Erythroblast (primary cell): ENCODE data around the gene EBNA1BP2.
"Not testable (repeated sequence)": the region's sequence is repeated elsewhere in the genome, so short reads cannot be mapped to it uniquely, and the experiment has no call there.

Experiments used
- DNase-seq, 2 experiments: peaks; one replicate each; lab custom pipeline; 2025; lab: John Stamatoyannopoulos, UW
- GATA1 ChIP-seq: IDR thresholded peaks from 2 replicates; pipeline ENCODE4 v1.6.1; 2011; ENCODE audit warnings: low read depth, mild to moderate bottlenecking, control low read depth, low read length, moderate library complexity
- POLR2A ChIP-seq: IDR thresholded peaks from 2 replicates; pipeline ENCODE4 v1.6.1; 2011; ENCODE audit warnings: mild to moderate bottlenecking, low read length

EBNA1BP2 gene, protein sequence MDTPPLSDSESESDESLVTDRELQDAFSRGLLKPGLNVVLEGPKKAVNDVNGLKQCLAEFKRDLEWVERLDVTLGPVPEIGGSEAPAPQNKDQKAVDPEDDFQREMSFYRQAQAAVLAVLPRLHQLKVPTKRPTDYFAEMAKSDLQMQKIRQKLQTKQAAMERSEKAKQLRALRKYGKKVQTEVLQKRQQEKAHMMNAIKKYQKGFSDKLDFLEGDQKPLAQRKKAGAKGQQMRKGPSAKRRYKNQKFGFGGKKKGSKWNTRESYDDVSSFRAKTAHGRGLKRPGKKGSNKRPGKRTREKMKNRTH

DNA sequence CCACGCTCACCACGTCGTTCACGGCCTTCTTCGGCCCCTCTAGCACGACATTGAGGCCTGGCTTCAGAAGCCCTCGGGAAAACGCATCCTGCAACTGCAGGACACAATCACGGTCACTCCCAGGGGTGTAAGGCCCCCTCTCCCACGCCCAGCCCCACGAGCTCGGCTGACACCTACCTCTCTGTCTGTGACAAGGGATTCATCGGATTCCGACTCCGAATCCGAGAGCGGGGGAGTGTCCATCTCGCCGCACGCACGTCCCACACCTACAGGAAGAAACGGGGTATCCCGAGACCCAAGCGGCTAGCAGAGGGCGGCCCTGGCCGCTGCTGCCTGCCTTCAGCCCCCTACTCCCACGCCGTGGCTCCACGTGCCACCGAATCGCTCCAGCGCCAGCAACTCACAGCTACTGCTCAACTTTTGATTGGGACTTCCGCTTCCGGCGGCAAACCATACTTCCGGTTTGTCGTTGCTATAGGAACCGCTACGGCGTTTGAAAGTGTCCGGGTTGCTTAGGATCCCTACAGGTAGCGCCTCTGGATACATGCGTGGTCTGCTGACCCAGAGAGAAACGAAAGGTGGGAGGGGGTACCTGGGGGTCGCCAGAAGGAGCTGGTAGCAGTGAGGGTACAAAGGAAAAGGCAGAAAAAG lies at the start of gene EBNA1BP2, which contains the start of gene CFAP57:
Gene EBNA1BP2 (minus strand): TSS at position 415 of the 651 bp plus-strand sequence. CDS start 172 bp downstream, at position 243.
Gene CFAP57 (plus strand): TSS at position 455 of the 651 bp plus-strand sequence. CDS start 424 bp downstream, outside the sequence.
- peak; percentile 69 for TF ChIP-seq POLR2A
- TF ChIP-seq GATA1 = no peak

DNA sequence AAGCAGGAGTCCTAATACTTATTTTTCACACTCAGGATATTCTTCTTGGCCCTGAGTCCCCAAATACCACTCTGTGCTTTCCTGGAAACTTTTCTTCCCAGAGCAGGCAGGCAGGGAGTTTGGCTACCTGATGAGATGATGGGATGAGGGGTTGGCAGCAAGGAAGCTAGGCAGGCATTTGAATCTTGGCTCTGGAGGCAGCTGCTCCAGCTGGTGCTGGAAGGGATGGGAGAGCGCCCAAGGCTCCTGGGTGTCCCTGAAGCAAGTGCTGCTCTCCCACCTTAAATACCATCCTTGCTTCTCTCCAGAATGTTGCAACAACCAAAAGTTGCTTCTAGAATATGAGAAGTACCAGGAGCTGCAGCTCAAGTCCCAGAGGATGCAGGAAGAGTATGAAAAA lies 49.7 kb upstream of the EBNA1BP2 start:
- DNase-seq = no peak
- TF ChIP-seq POLR2A = no peak
- no peak for TF ChIP-seq GATA1

More for the DNA sequence above, at the start of gene EBNA1BP2, which contains the start of gene CFAP57:
- DNase-seq = peak; percentile 95

DNA sequence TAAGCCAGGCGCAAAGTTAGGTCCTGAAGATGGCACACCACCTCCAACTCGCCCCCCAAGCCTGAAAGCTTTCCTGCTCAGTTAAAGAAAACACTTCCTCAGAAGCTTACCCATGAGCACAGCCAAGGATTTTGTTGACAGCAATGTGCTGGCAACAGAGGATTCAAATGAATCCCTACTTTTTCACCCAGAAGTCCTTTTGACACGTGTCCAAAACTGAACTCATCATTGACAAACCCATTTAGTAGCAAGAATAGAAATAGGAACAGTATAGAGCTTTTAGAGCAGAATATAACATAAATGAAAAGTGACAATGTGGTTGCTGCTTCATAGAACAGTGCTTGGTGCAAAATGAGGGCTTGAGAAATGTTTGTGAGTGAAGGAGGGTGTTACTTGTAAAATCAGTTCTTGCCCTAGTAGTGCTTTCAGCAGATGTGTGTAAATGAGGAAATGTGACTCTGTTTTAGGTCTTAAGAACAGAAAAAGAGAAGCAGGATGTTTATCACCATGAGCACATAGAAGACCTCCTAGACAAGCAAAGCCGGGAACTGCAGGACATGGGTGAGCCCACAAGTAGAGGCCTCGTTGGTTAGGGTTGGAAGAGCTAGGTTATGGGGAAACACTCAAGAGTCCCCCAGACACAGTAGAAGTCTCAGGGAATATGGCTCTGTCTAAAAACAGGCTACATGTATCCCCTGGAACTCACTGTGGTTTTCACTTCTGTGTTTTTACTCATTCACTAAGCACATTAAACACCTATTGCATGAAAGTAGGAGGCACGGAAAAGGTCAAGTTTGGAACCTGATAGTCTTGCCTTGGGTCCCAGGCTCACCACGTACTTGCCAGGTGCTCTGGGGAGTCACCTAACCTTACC lies 49.1 kb upstream of the EBNA1BP2 start:
- TF ChIP-seq GATA1 (no peak), POLR2A (no peak)
- DNase-seq = no peak

DNA sequence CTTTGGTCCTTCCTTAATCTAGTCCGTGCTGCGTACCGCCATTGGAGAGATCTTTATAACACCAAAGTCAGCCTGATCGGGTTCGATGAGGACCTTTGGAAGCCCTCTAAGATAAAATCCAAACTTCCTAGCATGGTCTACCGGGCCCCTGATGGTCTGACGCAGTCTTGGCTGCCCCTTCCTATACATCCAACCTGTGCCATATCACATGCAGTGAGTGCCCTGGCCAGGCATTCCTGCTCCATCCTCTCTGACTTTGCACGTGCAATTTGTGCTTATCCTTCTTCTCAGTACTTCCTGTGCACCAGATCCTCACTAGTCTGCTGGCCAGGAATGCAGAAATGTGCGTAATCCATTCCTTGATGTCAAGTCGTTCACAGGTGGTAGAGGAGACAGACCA lies 45.7 kb upstream of the EBNA1BP2 start:
- no peak for DNase-seq

DNA sequence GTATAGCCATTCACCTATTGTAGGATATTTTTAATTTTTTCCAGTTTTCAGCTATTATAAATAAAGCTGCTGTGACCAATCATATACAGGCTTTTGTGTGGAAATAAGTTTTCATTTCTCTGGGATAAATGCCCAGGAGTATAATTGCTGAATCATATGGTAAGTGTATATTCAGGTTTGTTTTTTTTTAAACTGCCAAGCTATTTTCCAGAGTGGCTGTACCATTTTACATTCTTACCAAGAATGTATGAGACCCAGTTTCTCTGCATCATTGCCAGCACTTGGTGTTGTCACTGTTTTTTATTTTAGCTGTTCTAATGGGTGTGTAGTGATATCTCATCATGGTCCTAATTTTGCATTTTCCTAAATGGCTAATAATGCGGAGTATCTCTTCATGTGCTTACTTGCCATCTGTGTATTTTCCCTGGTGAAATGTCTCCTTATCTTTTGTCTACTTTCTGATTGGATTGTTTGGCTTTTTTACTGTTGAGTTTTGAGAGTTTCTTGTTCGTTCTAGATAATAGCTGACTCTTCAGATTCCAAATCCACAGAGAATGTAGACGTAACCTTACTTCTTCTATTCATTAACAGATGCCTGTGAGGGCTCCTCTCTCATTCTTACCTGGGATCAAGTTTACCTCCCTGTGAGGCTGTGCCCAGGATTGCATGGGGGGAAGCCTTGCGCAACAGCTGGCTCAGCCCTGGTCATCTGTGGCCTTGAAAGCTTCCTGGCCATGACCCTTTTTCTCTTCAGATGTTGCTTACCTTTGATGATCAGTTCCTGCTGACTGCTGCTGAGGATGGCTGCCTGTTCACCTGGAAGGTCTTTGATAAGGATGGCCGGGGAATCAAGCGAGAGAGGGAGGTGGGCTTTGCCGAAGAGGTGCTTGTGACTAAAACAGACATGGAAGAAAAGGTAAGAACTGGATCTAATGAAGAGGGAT lies 42.7 kb upstream of the EBNA1BP2 start:
- TF ChIP-seq POLR2A (no peak), GATA1 (no peak)

More for the DNA sequence above, 45.7 kb upstream of the EBNA1BP2 start:
- TF ChIP-seq GATA1 = no peak
- no peak for TF ChIP-seq POLR2A

DNA sequence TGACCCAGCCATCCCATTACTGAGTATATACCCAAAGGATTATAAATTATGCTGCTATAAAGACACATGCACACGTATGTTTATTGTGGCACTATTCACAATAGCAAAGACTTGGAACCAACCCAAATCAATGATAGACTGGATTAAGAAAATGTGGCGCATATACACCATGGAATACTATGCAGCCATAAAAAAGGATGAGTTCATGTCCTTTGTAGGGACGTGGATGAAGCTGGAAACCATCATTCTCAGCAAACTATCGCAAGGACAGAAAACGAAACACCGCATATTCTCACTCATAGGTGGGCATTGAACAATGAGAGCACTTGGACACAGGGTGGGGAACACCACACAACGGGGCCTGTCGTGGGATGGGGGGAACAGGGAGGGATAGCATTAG lies 36.2 kb upstream of the EBNA1BP2 start:
- not testable (repeated sequence) for DNase-seq

More for the DNA sequence above, 42.7 kb upstream of the EBNA1BP2 start:
- DNase-seq = no peak

DNA sequence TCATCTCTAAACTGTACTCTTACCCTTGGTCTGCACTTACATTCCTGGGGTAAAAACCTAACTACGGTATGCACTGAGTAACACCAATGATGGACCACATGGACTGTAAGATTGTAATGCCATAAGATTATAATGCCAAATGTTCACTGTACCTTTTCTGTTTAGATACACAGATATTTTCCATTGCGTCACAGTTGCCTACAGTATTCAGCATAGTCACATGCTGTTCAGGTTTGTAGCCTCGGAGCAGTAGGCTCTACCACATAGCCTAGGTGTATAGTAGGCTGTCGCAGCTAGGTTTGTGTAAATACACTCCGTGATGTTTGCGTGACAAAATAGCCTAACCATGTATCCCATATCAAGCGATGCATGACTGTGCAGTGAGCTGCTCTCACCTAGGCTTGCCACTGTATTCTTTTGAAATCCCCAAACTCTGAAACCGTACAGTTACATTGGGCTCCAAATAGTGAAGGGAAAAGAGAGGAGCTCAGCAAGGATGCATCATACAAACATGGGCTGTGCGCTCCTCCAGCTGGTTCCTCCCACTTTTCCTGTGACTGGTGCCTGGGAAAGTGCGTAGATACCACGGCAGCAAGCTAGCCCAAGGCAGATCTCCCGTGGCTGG lies 35.3 kb upstream of the EBNA1BP2 start:
- no peak for TF ChIP-seq POLR2A
- TF ChIP-seq GATA1 = no peak
- DNase-seq = no peak

DNA sequence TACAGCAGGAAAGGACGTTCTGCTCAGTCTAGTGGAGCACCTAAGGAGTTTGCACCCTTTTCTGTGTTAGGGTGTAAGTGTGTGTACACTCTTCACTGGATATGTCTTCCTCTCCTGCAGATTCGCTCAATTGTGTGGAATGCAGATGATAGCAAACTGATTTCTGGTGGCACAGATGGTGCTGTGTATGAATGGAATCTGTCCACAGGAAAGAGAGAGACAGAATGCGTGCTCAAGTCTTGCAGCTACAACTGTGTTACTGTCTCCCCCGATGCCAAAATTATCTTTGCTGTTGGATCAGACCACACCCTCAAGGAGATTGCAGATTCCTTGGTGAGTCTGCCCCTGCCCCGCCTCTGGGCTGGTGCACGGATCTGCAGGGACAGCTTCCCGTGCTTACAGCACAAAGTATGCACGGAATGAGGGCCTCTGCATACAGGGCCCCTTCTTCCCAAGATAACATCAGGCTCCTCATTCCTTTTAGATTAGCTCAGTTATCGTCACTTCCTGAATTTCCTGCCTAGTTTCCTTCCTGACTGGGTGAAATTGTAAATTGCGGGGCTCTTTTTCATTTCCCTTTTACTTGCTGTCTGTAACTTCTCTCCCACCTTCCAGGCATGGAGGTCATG lies 34.6 kb upstream of the EBNA1BP2 start:
- no peak for TF ChIP-seq POLR2A
- no peak for TF ChIP-seq GATA1
- DNase-seq = peak in 1 of 2 experiments; percentile 23

DNA sequence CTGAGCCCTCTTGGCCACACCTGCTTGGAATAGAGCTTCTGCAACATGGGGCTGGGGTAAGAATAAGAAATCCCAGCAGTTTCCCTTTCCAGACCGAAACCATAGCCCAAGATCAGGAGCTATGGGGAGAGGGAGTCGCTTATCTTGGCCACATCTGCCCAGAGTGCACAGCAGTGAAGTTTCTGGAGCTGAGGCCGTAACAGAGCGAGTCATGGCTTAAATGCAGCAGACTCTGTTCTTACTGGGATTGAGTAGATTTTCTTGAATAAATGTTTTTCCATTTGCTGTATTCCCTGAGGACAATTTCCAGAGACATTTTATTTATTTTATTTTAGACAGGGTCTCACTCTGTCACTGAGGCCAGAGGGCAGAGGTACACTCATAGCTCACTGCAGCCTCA lies 33.6 kb upstream of the EBNA1BP2 start:
- TF ChIP-seq GATA1 (no peak), POLR2A (no peak)

DNA sequence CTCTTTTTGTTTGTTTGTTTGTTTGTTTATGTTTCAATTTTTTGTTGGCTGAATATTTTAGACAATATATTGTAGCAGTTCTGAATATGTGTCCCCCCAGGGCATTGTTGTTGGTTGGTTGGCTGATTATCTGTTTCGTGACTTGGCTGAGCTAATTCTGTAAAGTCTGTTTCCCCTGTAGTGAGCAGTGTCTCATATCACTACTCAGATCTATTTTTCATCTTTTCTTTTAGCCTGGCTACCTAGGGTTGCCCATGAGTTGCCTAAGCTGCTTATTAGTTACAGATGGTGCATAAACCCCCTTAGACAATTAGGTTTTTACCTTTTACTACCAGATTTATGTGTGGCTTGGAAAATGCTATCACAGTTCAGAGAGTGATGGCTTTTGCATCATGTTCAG lies 32.3 kb upstream of the EBNA1BP2 start:
- DNase-seq = no peak
- no peak for TF ChIP-seq POLR2A
- no peak for TF ChIP-seq GATA1

More for the DNA sequence above, 33.6 kb upstream of the EBNA1BP2 start:
- DNase-seq = no peak

DNA sequence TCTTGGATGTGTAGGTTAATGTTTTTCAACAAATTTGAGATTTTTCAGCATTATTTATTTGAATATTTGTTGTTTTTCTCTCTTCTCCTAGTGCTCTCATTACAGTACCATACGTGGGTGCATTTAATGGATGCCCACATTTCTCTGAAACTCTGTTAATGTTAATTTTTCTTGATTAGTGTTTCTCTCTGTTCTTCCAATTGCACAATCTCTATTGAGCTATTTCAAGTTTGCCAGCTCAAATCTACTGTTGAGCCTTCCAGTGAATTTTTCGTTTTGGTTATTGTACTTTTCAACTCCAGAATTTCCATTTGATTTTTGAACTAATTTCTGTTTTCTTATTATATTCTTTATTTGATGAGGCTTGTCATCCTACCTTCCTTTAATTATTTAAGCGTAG lies 31.8 kb upstream of the EBNA1BP2 start:
- TF ChIP-seq GATA1 (no peak), POLR2A (no peak)
- DNase-seq = no peak

DNA sequence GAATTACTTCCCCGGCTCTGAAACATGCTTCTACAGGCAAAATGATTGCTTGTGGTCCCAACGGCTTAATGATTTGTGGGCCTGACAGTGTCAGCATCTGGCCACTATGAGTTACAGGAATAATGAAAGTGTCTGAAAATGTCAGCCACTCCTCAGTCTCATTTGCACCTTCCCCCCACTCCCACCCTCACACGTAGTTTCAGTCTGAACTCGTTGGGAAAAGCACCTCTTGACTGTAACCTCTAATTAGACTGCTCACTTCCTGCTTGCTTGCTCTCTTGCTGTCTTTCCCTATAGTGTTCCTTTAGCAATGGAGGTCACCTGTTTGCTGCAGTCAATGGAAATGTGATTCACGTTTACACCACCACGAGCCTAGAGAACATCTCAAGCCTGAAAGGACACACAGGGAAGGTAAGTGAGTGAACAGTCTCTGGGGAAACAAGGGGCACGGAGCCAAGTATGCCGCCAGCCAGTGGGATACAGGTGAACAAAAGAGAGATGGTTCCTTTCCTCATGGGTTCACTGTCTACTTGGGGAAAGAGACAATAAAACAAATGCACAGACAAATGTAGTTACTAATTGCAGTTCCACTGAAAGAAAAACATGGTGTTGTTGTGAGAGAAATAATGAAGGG lies 27.1 kb upstream of the EBNA1BP2 start:
- no peak for TF ChIP-seq GATA1
- TF ChIP-seq POLR2A = no peak
- no peak for DNase-seq
